Measurements from ENCODE around the gene VEPH1.

Gene VEPH1

GRCh38 chr3:157375342-157375986, 127.8 kb downstream of the VEPH1 start:
- H3K9ac ChIP-seq (ENCODE audit: low read length), result no peak overlapping the region
- H3K4me3 ChIP-seq (ENCODE audit: low read length), result no peak overlapping the region
- no peak overlapping the region for H3K27ac ChIP-seq (ENCODE audit: low read length)
- H3K9me3 ChIP-seq (ENCODE audit: control insufficient read depth, low read depth, low read length), result no peaks in the 10 kb centered on the region
- H3K4me1 ChIP-seq (ENCODE audit: control insufficient read depth, low read depth, low read length), result no peaks in the 10 kb centered on the region
- H3K36me3 ChIP-seq (ENCODE audit: control insufficient read depth, low read depth, low read length), result no peaks in the 10 kb centered on the region
- no peaks in the 10 kb centered on the region for H3K27me3 ChIP-seq (ENCODE audit: control insufficient read depth, insufficient read depth, low read length)

DNA sequence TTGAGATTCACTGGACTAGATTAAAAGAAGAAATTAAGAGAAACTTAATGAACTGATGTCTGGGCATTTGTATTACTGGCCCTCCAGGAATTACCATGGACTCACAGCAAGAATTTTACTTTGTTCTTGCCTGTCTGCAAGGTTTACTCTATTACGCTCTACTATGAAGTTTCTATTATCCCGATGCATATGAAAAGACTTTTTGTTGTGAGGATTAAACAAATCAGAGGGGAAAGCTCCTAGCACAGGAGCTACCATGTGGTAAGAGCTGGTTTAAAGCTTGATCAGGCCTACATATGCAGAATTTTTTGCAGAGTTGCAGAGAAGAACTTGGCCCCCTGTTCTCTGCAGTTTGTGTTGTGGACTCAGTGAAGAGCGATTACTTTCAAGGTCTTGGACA, 128.3 kb downstream of the VEPH1 start:
- Histone ChIP-seq H3K27ac (ENCODE audit: low read length) (no peak overlapping the region), H3K9me3 (ENCODE audit: control insufficient read depth, low read depth, low read length) (no peaks in the 10 kb centered on the region), H3K4me1 (ENCODE audit: control insufficient read depth, low read depth, low read length) (no peaks in the 10 kb centered on the region), H3K27me3 (ENCODE audit: control insufficient read depth, insufficient read depth, low read length) (no peaks in the 10 kb centered on the region), H3K36me3 (ENCODE audit: control insufficient read depth, low read depth, low read length) (no peaks in the 10 kb centered on the region), H3K4me3 (ENCODE audit: low read length) (no peak overlapping the region), H3K9ac (ENCODE audit: low read length) (no peak overlapping the region)

DNA sequence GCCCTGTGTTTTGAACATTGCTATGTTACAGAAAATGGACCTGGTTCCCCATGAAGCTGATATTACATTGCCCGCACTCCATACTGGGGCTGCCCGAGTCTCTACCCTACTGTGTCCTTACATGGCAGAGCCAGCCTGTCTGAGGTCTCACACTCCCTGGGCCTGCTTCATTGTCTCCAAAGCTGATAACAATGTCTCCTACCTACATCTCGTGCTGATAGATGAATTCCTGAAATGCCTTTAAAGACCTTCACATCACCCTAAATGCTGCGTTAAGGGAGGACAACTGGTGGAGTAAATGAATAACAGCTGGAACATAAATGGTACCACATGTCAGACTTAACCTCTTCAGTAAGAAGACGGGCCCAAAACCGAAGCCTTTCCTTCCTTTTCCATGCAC, 129.4 kb downstream of the VEPH1 start:
- H3K4me1 ChIP-seq (ENCODE audit: control insufficient read depth, low read depth, low read length), result no peaks in the 10 kb centered on the region

DNA sequence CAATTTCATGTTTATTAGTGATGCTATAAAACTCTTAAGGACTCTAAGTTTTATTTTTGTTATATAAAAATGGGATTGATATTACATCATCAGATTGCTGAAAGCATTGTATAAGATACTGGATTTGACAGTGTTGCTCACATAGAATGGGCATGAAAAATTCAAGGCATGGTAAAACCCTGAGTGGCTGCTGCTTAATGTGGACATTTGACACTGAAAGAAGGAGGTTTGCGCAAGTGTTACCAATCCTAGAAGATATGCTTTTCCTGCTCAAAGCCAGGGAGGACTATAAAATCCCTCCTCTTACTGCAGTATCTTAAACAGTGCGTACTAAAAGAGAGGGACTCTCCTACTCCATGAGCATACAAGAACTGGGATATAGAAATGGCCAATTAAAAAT, 132.3 kb downstream of the VEPH1 start:
- Histone ChIP-seq H3K4me1 (ENCODE audit: control insufficient read depth, low read depth, low read length) (no peaks in the 10 kb centered on the region), H3K9ac (ENCODE audit: low read length) (no peak overlapping the region), H3K4me3 (ENCODE audit: low read length) (no peak overlapping the region), H3K27me3 (ENCODE audit: control insufficient read depth, insufficient read depth, low read length) (no peaks in the 10 kb centered on the region), H3K9me3 (ENCODE audit: control insufficient read depth, low read depth, low read length) (no peaks in the 10 kb centered on the region), H3K27ac (ENCODE audit: low read length) (no peak overlapping the region), H3K36me3 (ENCODE audit: control insufficient read depth, low read depth, low read length) (no peaks in the 10 kb centered on the region)

More for the DNA sequence above, 129.4 kb downstream of the VEPH1 start:
- Histone ChIP-seq H3K27me3 (ENCODE audit: control insufficient read depth, insufficient read depth, low read length) (no peaks in the 10 kb centered on the region), H3K9me3 (ENCODE audit: control insufficient read depth, low read depth, low read length) (no peaks in the 10 kb centered on the region), H3K36me3 (ENCODE audit: control insufficient read depth, low read depth, low read length) (no peaks in the 10 kb centered on the region), H3K9ac (ENCODE audit: low read length) (no peak overlapping the region), H3K27ac (ENCODE audit: low read length) (no peak overlapping the region), H3K4me3 (ENCODE audit: low read length) (no peak overlapping the region)

- Histone ChIP-seq H3K4me3 (ENCODE audit: low read length) (no peak overlapping the region), H3K27ac (ENCODE audit: low read length) (no peak overlapping the region)
These were observed 133.3 kb downstream of the VEPH1 start for GRCh38 chr3:157369727-157370421.

GRCh38 chr3:157368171-157368570, 135.0 kb downstream of the VEPH1 start:
- H3K9ac ChIP-seq (ENCODE audit: low read length), result no peak overlapping the region
- no peak overlapping the region for H3K4me3 ChIP-seq (ENCODE audit: low read length)
- H3K27ac ChIP-seq (ENCODE audit: low read length), result no peak overlapping the region
- no peaks in the 10 kb centered on the region for H3K36me3 ChIP-seq (ENCODE audit: control insufficient read depth, low read depth, low read length)
- H3K4me1 ChIP-seq (ENCODE audit: control insufficient read depth, low read depth, low read length), result no peaks in the 10 kb centered on the region
- no peaks in the 10 kb centered on the region for H3K27me3 ChIP-seq (ENCODE audit: control insufficient read depth, insufficient read depth, low read length)
- H3K9me3 ChIP-seq (ENCODE audit: control insufficient read depth, low read depth, low read length), result no peaks in the 10 kb centered on the region

More at GRCh38 chr3:157369727-157370421, 133.3 kb downstream of the VEPH1 start:
- Histone ChIP-seq H3K27me3 (ENCODE audit: control insufficient read depth, insufficient read depth, low read length) (no peaks in the 10 kb centered on the region), H3K9me3 (ENCODE audit: control insufficient read depth, low read depth, low read length) (no peaks in the 10 kb centered on the region), H3K4me1 (ENCODE audit: control insufficient read depth, low read depth, low read length) (no peaks in the 10 kb centered on the region), H3K36me3 (ENCODE audit: control insufficient read depth, low read depth, low read length) (no peaks in the 10 kb centered on the region), H3K9ac (ENCODE audit: low read length) (no peak overlapping the region)

DNA sequence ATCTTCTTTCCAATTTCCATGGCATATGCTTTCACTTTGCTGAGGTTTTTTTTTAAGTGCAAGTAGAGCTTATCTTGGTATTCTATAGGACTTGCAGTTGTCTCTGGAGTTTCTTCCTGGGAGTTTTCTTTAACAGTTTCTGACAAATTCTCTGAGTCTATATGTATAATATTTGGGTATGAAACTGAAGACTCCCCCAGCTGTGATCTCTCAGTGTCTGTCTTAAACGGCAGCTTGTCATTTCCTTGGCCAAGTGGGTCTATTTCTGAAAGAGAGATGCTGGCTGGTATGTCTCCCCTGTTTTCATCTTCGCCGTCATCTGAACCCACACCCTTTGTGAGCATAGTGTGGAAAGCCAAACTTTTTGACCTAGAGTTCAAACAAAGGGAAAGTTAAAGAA, 139.8 kb downstream of the VEPH1 start:
- H3K27me3 ChIP-seq (ENCODE audit: control insufficient read depth, insufficient read depth, low read length), result no peaks in the 10 kb centered on the region
- H3K36me3 ChIP-seq (ENCODE audit: control insufficient read depth, low read depth, low read length), result no peaks in the 10 kb centered on the region
- H3K9me3 ChIP-seq (ENCODE audit: control insufficient read depth, low read depth, low read length), result no peaks in the 10 kb centered on the region
- H3K27ac ChIP-seq (ENCODE audit: low read length), result no peak overlapping the region
- no peak overlapping the region for H3K4me3 ChIP-seq (ENCODE audit: low read length)
- no peak overlapping the region for H3K9ac ChIP-seq (ENCODE audit: low read length)
- H3K4me1 ChIP-seq (ENCODE audit: control insufficient read depth, low read depth, low read length), result no peaks in the 10 kb centered on the region

- no peaks in the 10 kb centered on the region for H3K27me3 ChIP-seq (ENCODE audit: control insufficient read depth, insufficient read depth, low read length)
- no peak overlapping the region for H3K4me3 ChIP-seq (ENCODE audit: low read length)
- no peaks in the 10 kb centered on the region for H3K36me3 ChIP-seq (ENCODE audit: control insufficient read depth, low read depth, low read length)
- no peak overlapping the region for H3K9ac ChIP-seq (ENCODE audit: low read length)
- H3K4me1 ChIP-seq (ENCODE audit: control insufficient read depth, low read depth, low read length), result no peaks in the 10 kb centered on the region
- H3K9me3 ChIP-seq (ENCODE audit: control insufficient read depth, low read depth, low read length), result no peaks in the 10 kb centered on the region
- H3K27ac ChIP-seq (ENCODE audit: low read length), result no peak overlapping the region
These were observed 140.9 kb downstream of the VEPH1 start for GRCh38 chr3:157362348-157362747.

DNA sequence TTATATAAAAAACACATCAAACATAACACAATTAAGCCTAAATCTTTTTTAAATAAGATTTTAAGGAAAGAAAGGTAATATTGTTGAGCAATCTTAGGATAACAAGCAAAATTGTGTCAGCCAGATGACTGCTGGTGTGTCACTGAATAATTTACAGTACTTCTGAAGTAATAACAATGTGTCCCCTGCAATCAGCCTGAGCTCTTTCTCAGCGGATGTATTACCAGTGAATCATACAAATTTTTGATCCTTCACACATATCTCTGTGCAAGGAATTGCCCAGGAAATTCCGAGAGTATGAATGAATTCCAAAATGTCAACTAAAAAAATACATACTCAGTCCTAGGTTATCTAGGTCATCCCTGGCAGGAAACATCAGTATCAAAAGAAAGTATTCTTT, 143.2 kb downstream of the VEPH1 start:
- Histone ChIP-seq H3K27ac (ENCODE audit: low read length) (no peak overlapping the region), H3K4me3 (ENCODE audit: low read length) (no peak overlapping the region)

GRCh38 chr3:157356541-157356940, 146.7 kb downstream of the VEPH1 start:
- H3K9me3 ChIP-seq (ENCODE audit: control insufficient read depth, low read depth, low read length), result no peaks in the 10 kb centered on the region
- H3K9ac ChIP-seq (ENCODE audit: low read length), result no peak overlapping the region
- no peak overlapping the region for H3K4me3 ChIP-seq (ENCODE audit: low read length)
- no peak overlapping the region for H3K27ac ChIP-seq (ENCODE audit: low read length)
- no peaks in the 10 kb centered on the region for H3K36me3 ChIP-seq (ENCODE audit: control insufficient read depth, low read depth, low read length)
- H3K4me1 ChIP-seq (ENCODE audit: control insufficient read depth, low read depth, low read length), result no peaks in the 10 kb centered on the region
- no peaks in the 10 kb centered on the region for H3K27me3 ChIP-seq (ENCODE audit: control insufficient read depth, insufficient read depth, low read length)

More for the DNA sequence above, 143.2 kb downstream of the VEPH1 start:
- Histone ChIP-seq H3K9ac (ENCODE audit: low read length) (no peak overlapping the region), H3K9me3 (ENCODE audit: control insufficient read depth, low read depth, low read length) (no peaks in the 10 kb centered on the region), H3K27me3 (ENCODE audit: control insufficient read depth, insufficient read depth, low read length) (no peaks in the 10 kb centered on the region), H3K4me1 (ENCODE audit: control insufficient read depth, low read depth, low read length) (no peaks in the 10 kb centered on the region), H3K36me3 (ENCODE audit: control insufficient read depth, low read depth, low read length) (no peaks in the 10 kb centered on the region)

GRCh38 chr3:157355276-157355675, 147.9 kb downstream of the VEPH1 start:
- H3K27ac ChIP-seq (ENCODE audit: low read length), result no peak overlapping the region
- no peaks in the 10 kb centered on the region for H3K27me3 ChIP-seq (ENCODE audit: control insufficient read depth, insufficient read depth, low read length)
- H3K4me3 ChIP-seq (ENCODE audit: low read length), result no peak overlapping the region
- H3K9me3 ChIP-seq (ENCODE audit: control insufficient read depth, low read depth, low read length), result no peaks in the 10 kb centered on the region
- H3K4me1 ChIP-seq (ENCODE audit: control insufficient read depth, low read depth, low read length), result no peaks in the 10 kb centered on the region
- no peaks in the 10 kb centered on the region for H3K36me3 ChIP-seq (ENCODE audit: control insufficient read depth, low read depth, low read length)
- H3K9ac ChIP-seq (ENCODE audit: low read length), result no peak overlapping the region

DNA sequence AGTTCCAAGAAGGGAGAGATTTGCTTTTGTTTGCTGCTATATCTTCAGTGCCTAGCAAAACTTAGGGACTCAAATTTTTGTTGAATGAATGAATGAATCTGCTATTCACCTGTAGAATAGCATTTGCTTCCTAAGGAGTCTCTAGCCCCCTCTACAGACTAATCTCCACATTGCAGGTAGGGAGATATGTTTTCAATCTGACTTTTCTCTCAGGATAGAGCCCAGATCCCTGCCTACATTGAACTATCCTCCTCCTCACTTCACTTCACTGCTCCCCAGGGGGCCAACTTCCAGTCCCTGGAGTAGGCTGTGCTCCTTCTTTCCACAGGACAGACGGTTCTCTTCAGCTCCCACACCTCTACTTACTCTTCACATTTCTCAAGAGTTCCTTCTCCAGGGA, 148.5 kb downstream of the VEPH1 start:
- H3K27me3 ChIP-seq (ENCODE audit: control insufficient read depth, insufficient read depth, low read length), result no peaks in the 10 kb centered on the region
- H3K9ac ChIP-seq (ENCODE audit: low read length), result no peak overlapping the region
- H3K9me3 ChIP-seq (ENCODE audit: control insufficient read depth, low read depth, low read length), result no peaks in the 10 kb centered on the region
- H3K4me3 ChIP-seq (ENCODE audit: low read length), result no peak overlapping the region
- H3K27ac ChIP-seq (ENCODE audit: low read length), result no peak overlapping the region
- no peaks in the 10 kb centered on the region for H3K4me1 ChIP-seq (ENCODE audit: control insufficient read depth, low read depth, low read length)
- H3K36me3 ChIP-seq (ENCODE audit: control insufficient read depth, low read depth, low read length), result no peaks in the 10 kb centered on the region

Measured in iPS-18a (cell line).